ENCODE measurements around the gene WDR62. TPM values are rescaled to one million over a fixed set of nuclear protein-coding genes. Genes with fewer than 3 reads are reported as not detected.

WDR62 gene
- total and polyA plus RNA-seq, 2 of the 8 experiments (the other 6 are each of a cell fraction or from before 2014, with no cell fraction given), result 28.2 to 39.5 TPM

DNA sequence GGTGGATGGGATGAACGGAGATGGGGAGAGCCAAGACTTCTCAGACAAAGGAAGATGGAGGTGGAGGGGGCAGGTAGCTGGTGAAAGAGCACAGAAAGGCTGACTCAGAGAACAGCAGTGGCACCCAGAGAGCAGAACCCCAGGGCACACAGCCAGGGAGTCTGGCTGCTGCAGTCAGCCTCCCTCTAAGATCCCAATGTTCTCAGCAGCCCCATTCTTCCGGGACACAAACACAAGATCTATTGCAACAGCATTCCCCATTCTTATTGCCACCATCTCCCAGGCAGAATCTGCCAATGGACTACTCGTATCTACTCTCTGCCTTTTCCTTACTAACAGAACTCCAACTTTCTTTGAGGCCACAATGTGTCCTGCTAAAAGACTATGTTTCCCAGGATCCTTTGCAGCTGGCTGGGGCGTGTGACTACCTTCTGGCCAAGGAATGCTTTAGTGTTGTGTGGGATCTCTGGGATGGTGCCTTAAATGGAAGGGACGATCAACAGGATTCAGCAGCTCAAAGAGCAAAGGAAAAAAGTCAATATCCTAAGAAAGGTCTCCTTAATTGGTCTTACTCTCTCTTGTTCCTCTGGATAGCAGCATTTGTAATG is 8.2 kb upstream of the WDR62 start (continued):
- TF ChIP-seq CHD7 (IDR thresholded peaks at IDR 0.05; ENCODE audit: insufficient replicate concordance, low read length) (no peak), SP2 (IDR thresholded peaks at IDR 0.05; ENCODE audit: low read length) (no peak), EGR1 (IDR thresholded peaks at IDR 0.05; ENCODE audit: borderline replicate concordance, low read depth, low read length) (no peak)
- TF ChIP-seq, protein P1, sequence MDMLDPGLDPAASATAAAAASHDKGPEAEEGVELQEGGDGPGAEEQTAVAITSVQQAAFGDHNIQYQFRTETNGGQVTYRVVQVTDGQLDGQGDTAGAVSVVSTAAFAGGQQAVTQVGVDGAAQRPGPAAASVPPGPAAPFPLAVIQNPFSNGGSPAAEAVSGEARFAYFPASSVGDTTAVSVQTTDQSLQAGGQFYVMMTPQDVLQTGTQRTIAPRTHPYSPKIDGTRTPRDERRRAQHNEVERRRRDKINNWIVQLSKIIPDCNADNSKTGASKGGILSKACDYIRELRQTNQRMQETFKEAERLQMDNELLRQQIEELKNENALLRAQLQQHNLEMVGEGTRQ (IDR thresholded peaks at IDR 0.05; ENCODE audit: low read length), result no peak
